GM18858 (cell line): ENCODE data around the gene TBC1D3D.
"Not testable (repeated sequence)": the region's sequence is repeated elsewhere in the genome, so short reads cannot be mapped to it uniquely, and the experiment has no call there.

Source experiments
- ATAC-seq: cut with Tn5 transposase; IDR thresholded peaks from one replicate; pipeline ENCODE4 v1.9.1; 2021; ENCODE audit not compliant: unreplicated experiment

TBC1D3D gene

DNA sequence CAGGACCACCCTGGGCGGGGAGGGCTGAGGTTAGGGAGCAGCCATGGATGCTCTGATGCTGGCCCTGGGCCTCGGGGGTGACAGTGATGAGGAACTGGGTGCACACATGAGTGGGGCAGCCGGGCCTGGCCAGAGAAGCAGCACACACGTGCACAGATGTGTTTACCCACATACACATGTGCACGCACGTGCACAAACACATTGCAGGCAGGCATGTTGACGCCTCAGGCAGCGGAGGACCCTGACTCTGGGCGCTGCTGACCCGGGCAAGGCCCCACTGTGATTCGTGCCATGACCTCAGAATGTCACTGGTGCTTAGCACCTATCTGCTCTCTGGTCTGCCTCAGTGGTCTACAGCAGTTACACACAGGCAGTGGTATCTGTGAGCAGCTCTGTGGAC lies at the start of gene TBC1D3D:
Gene TBC1D3D (plus strand): TSS at position 301 of the 400 bp plus-strand sequence. CDS start 1,585 bp downstream, outside the sequence.
- ATAC-seq: not testable (repeated sequence)

DNA sequence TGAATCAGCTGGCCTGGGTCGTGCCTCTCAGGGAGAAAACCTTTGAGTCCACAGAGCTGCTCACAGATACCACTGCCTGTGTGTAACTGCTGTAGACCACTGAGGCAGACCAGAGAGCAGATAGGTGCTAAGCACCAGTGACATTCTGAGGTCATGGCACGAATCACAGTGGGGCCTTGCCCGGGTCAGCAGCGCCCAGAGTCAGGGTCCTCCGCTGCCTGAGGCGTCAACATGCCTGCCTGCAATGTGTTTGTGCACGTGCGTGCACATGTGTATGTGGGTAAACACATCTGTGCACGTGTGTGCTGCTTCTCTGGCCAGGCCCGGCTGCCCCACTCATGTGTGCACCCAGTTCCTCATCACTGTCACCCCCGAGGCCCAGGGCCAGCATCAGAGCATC lies 14.8 kb upstream of the TBC1D3D start, which contains the start of gene TBC1D3L:
Gene TBC1D3L (minus strand): TSS at position 101 of the 400 bp plus-strand sequence. CDS start 1,540 bp downstream, outside the sequence.
- not testable (repeated sequence) for ATAC-seq
